ENCODE data around the gene CTBP1.

CTBP1 gene

GRCh38 chr4:1291091-1291490, 42.2 kb upstream of the CTBP1 start:
- H3K4me3 ChIP-seq (ENCODE audit: low read depth, low read length) = peak overlapping the region; percentile 80
- no peak for DNase-seq (ENCODE audit: low read depth)
- no peak for TF ChIP-seq MYC (IDR thresholded peaks at IDR 0.05; ENCODE audit: low read depth, low read length)
- no peak for TF ChIP-seq POLR2A (IDR thresholded peaks at IDR 0.05; ENCODE audit: extremely low read depth, insufficient read length)
- TF ChIP-seq CTCF (IDR thresholded peaks at IDR 0.05; ENCODE audit: low read depth, low read length) = no peak
- no peak for TF ChIP-seq MAX (IDR thresholded peaks at IDR 0.05; ENCODE audit: low read depth, low read length)

GRCh38 chr4:1290165-1290977, 41.4 kb upstream of the CTBP1 start:
- no peak for TF ChIP-seq CTCF (IDR thresholded peaks at IDR 0.05; ENCODE audit: low read depth, low read length)
- TF ChIP-seq POLR2A (IDR thresholded peaks at IDR 0.05; ENCODE audit: extremely low read depth, insufficient read length) = no peak
- no peak for TF ChIP-seq MAX (IDR thresholded peaks at IDR 0.05; ENCODE audit: low read depth, low read length)
- no peak for TF ChIP-seq MYC (IDR thresholded peaks at IDR 0.05; ENCODE audit: low read depth, low read length)
- peak; percentile 51 for DNase-seq (ENCODE audit: low read depth)
- H3K4me3 ChIP-seq (ENCODE audit: low read depth, low read length) = peak overlapping the region; percentile 80

GRCh38 chr4:1289207-1290164, 40.6 kb upstream of the CTBP1 start, which contains the start of gene MAEA:
Gene MAEA (plus strand): TSS chr4:1289891. CDS start chr4:1289914, 23 bp downstream.
- DNase-seq (ENCODE audit: low read depth) = peak; percentile 99
- peak within 1 kb of the TSS; percentile 87 for H3K4me3 ChIP-seq (ENCODE audit: low read depth, low read length)
- no peak; the same call in 1 of the 2 replicates for TF ChIP-seq MYC (IDR thresholded peaks at IDR 0.05; ENCODE audit: low read depth, low read length)
- TF ChIP-seq POLR2A (IDR thresholded peaks at IDR 0.05; ENCODE audit: extremely low read depth, insufficient read length) = peak; percentile 98
- TF ChIP-seq MAX (IDR thresholded peaks at IDR 0.05; ENCODE audit: low read depth, low read length) = peak; percentile 70

GRCh38 chr4:1288786-1289185, 39.9 kb upstream of the CTBP1 start:
- no peak for DNase-seq (ENCODE audit: low read depth)
- H3K4me3 ChIP-seq (ENCODE audit: low read depth, low read length) = peak overlapping the region; percentile 87
- TF ChIP-seq MAX (IDR thresholded peaks at IDR 0.05; ENCODE audit: low read depth, low read length) (no peak), POLR2A (IDR thresholded peaks at IDR 0.05; ENCODE audit: extremely low read depth, insufficient read length) (no peak), MYC (IDR thresholded peaks at IDR 0.05; ENCODE audit: low read depth, low read length) (no peak)

- peak; percentile 22 for TF ChIP-seq CTCF (IDR thresholded peaks at IDR 0.05; ENCODE audit: low read depth, low read length)
- no peak for TF ChIP-seq POLR2A (IDR thresholded peaks at IDR 0.05; ENCODE audit: extremely low read depth, insufficient read length)
- no peak overlapping the region for H3K4me3 ChIP-seq (ENCODE audit: low read depth, low read length)
- peak; percentile 68 for DNase-seq (ENCODE audit: low read depth)
Measured at GRCh38 chr4:1285790-1286553, 37.0 kb upstream of the CTBP1 start.

GRCh38 chr4:1285151-1285789, 36.3 kb upstream of the CTBP1 start:
- DNase-seq (ENCODE audit: low read depth) = no peak
- no peak overlapping the region for H3K4me3 ChIP-seq (ENCODE audit: low read depth, low read length)
- no peak for TF ChIP-seq POLR2A (IDR thresholded peaks at IDR 0.05; ENCODE audit: extremely low read depth, insufficient read length)
- no peak for TF ChIP-seq CTCF (IDR thresholded peaks at IDR 0.05; ENCODE audit: low read depth, low read length)
- TF ChIP-seq MAX (IDR thresholded peaks at IDR 0.05; ENCODE audit: low read depth, low read length) = no peak
- no peak for TF ChIP-seq MYC (IDR thresholded peaks at IDR 0.05; ENCODE audit: low read depth, low read length)

All from NB4 (cell line).